Panc1 (cell line): ENCODE measurements around the gene CCDC77.

ENCODE experiments used
- POLR2AphosphoS5 ChIP-seq: IDR thresholded peaks from 2 replicates; pipeline ENCODE4 v1.6.1; 2012; ENCODE audit warnings: mild to moderate bottlenecking, low read depth, low read length, moderate library complexity
- TF ChIP-seq, protein P1 (sequence below): fragments of 450-650 bp; IDR thresholded peaks from 2 replicates; pipeline ENCODE4 v1.5.1; 2017; ENCODE audit warnings: mild to moderate bottlenecking

DNA sequence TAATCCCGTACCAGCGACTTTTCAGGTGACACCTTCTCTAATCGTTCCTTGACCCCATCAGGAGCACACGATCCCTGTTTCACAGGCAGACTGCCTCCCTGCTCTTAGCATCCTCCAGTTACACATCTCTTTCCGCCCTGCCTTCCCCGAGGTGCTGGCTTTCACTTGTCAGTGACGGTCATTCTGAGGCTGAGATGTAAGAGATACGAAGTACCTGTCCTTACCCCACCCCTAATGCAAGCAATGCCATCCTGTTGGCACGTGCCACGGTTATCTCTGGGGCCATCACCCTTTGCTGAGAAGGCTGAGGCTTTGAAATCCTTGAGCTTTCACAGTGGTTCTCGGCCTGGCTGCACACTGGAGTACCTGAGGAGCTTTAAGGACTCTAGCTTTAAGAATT, 82.7 kb downstream of the CCDC77 start:
- no peak for TF ChIP-seq POLR2AphosphoS5
- TF ChIP-seq, protein P1, sequence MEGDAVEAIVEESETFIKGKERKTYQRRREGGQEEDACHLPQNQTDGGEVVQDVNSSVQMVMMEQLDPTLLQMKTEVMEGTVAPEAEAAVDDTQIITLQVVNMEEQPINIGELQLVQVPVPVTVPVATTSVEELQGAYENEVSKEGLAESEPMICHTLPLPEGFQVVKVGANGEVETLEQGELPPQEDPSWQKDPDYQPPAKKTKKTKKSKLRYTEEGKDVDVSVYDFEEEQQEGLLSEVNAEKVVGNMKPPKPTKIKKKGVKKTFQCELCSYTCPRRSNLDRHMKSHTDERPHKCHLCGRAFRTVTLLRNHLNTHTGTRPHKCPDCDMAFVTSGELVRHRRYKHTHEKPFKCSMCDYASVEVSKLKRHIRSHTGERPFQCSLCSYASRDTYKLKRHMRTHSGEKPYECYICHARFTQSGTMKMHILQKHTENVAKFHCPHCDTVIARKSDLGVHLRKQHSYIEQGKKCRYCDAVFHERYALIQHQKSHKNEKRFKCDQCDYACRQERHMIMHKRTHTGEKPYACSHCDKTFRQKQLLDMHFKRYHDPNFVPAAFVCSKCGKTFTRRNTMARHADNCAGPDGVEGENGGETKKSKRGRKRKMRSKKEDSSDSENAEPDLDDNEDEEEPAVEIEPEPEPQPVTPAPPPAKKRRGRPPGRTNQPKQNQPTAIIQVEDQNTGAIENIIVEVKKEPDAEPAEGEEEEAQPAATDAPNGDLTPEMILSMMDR: no peak
